ENCODE results near the gene MT1F. TPM values are rescaled to one million over a fixed set of nuclear protein-coding genes. Genes with fewer than 3 reads are reported as not detected.
A peak's percentile ranks its signal among the peaks of the same experiment; 100 is the strongest.
"Not testable (repeated sequence)": the region's sequence is repeated elsewhere in the genome, so short reads cannot be mapped to it uniquely, and the experiment has no call there.

MT1F gene
- total RNA-seq, 1 donor from 2014 or later = 12.7 TPM

DNA sequence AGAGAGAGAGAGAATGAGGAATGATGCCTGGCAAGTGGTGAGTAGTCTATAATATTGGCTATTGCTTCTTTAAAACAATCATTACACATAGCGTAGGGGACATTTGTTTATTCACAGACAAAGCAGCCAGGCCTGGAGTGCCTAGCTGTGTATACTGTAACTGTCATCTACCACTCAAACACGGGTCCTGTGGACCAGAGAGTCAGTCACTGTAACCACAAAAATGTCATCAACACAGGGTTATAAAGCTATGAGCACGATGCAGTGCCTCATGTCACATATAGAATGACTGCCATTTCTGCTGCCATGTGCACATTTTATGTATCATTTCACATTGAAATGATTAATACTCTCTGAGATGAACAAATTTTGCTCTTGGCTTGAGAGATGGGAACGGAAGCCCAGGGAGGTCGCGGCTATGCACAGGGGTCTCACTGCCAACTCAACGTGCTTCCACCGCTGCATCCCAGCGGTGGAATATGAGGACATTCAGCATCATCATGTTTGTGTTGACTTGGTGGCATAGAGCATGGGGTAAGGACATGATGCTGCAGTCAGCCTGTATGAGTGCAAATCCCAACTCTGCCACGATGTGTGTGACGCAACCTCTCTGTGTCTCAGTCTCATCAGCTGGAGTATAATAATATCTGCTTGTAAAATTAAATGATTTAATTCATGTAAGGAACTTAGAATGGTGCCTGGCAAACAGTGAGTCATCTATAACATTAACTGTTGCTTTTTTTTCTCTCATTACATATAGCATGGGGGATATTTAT lies 15.2 kb downstream of the MT1F start:
- DNase-seq (ENCODE audit: extremely low spot score, unreplicated experiment) = no peak

DNA sequence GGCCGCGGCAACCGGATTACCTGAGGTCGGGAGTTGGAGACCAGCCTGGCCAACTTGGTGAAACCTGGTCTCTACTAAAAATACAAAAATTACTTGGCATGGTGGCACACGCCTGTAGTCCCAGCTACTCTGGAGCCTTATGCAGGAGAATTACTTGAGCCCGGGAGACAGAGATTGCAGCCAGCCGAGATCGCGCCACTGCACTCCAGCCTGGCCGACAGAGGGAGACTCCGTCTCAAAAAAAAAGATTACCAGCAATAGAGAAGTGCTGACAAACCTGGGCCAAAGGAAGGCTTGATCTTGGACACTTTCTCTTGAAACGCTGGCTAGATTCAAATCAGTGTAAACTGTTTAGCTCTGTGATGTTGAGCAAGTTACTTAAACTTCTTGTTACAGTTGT lies 16.2 kb downstream of the MT1F start:
- DNase-seq (ENCODE audit: extremely low spot score, unreplicated experiment) = no peak
- H3K4me1 Mint-ChIP-seq (ENCODE audit: unreplicated experiment) = peaks cover 9% of the 10 kb centered on the region
- H3K27me3 Mint-ChIP-seq (ENCODE audit: unreplicated experiment) = peaks cover 19% of the 10 kb centered on the region
- TF ChIP-seq, protein P1, sequence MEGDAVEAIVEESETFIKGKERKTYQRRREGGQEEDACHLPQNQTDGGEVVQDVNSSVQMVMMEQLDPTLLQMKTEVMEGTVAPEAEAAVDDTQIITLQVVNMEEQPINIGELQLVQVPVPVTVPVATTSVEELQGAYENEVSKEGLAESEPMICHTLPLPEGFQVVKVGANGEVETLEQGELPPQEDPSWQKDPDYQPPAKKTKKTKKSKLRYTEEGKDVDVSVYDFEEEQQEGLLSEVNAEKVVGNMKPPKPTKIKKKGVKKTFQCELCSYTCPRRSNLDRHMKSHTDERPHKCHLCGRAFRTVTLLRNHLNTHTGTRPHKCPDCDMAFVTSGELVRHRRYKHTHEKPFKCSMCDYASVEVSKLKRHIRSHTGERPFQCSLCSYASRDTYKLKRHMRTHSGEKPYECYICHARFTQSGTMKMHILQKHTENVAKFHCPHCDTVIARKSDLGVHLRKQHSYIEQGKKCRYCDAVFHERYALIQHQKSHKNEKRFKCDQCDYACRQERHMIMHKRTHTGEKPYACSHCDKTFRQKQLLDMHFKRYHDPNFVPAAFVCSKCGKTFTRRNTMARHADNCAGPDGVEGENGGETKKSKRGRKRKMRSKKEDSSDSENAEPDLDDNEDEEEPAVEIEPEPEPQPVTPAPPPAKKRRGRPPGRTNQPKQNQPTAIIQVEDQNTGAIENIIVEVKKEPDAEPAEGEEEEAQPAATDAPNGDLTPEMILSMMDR (IDR thresholded peaks at IDR 0.05) = peak; percentile 70
- no peaks in the 10 kb centered on the region for H3K9me3 Mint-ChIP-seq (ENCODE audit: unreplicated experiment)
- H3K27ac Mint-ChIP-seq (ENCODE audit: unreplicated experiment) = no peak overlapping the region
- no peaks in the 10 kb centered on the region for H3K36me3 Mint-ChIP-seq (ENCODE audit: unreplicated experiment)
- no peak overlapping the region for H3K4me3 Mint-ChIP-seq (ENCODE audit: unreplicated experiment)

More for the DNA sequence above, 15.2 kb downstream of the MT1F start:
- Mint-ChIP-seq H3K4me1 (ENCODE audit: unreplicated experiment) (peaks cover 9% of the 10 kb centered on the region), H3K36me3 (ENCODE audit: unreplicated experiment) (no peaks in the 10 kb centered on the region), H3K27ac (ENCODE audit: unreplicated experiment) (no peak overlapping the region), H3K4me3 (ENCODE audit: unreplicated experiment) (no peak overlapping the region), H3K9me3 (ENCODE audit: unreplicated experiment) (no peaks in the 10 kb centered on the region), H3K27me3 (ENCODE audit: unreplicated experiment) (peaks cover 27% of the 10 kb centered on the region)
- TF ChIP-seq, protein P1 (IDR thresholded peaks at IDR 0.05) = no peak

DNA sequence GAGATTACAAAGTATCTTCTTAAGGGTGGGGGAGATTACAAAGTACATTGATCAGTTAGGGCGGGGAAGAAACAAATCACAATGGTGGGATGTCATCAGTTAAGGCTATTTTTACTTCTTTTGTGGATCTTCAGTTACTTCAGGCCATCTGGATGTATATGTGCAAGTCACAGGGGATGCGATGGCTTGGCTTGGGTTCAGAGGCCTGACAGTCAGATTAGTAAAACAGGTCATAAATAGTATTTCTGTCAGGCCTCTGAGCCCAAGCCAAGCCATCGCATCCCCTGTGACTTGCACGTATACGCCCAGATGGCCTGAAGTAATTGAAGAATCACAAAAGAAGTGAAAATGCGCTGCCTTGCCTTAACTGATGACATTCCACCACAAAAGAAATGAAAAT lies 16.8 kb downstream of the MT1F start:
- H3K9me3 Mint-ChIP-seq (ENCODE audit: unreplicated experiment); DNase-seq (ENCODE audit: extremely low spot score, unreplicated experiment); H3K27ac Mint-ChIP-seq (ENCODE audit: unreplicated experiment); H3K36me3 Mint-ChIP-seq (ENCODE audit: unreplicated experiment); H3K4me3 Mint-ChIP-seq (ENCODE audit: unreplicated experiment); H3K4me1 Mint-ChIP-seq (ENCODE audit: unreplicated experiment): not testable (repeated sequence)
- peaks cover 16% of the 10 kb centered on the region for H3K27me3 Mint-ChIP-seq (ENCODE audit: unreplicated experiment)

DNA sequence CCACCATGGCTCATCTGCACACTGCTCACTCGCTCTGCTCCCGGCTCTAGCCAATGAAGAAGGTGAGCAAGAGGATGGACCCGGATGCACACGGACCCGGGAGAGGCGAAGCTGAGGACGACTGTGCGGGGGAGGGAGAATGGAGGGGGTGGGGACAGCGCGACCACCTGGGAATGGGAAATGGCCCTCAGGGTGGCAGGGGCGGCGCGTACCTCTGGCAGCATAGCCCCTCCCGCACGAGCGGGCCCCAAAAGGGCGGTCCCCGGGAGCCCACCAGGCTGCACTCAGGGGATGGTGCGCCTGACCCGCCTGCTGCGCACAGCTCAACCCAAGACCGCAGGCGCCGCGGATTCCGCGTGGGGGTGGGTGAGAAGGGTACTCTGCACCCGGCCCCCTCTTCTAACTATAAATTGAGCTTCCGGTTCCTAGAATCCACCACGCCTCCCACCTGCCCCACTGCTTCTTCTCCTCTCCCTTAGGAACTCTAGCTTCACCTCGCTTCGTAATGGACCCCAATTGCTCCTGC lies 18.0 kb downstream of the MT1F start:
- H3K27ac Mint-ChIP-seq (ENCODE audit: unreplicated experiment) = no peak overlapping the region
- peaks cover 9% of the 10 kb centered on the region for H3K4me1 Mint-ChIP-seq (ENCODE audit: unreplicated experiment)
- no peaks in the 10 kb centered on the region for H3K9me3 Mint-ChIP-seq (ENCODE audit: unreplicated experiment)
- no peaks in the 10 kb centered on the region for H3K36me3 Mint-ChIP-seq (ENCODE audit: unreplicated experiment)
- TF ChIP-seq, protein P1 (IDR thresholded peaks at IDR 0.05) = no peak
- peaks cover 16% of the 10 kb centered on the region for H3K27me3 Mint-ChIP-seq (ENCODE audit: unreplicated experiment)
- DNase-seq (ENCODE audit: extremely low spot score, unreplicated experiment) = no peak
- H3K4me3 Mint-ChIP-seq (ENCODE audit: unreplicated experiment) = peak overlapping the region; percentile 35

DNA sequence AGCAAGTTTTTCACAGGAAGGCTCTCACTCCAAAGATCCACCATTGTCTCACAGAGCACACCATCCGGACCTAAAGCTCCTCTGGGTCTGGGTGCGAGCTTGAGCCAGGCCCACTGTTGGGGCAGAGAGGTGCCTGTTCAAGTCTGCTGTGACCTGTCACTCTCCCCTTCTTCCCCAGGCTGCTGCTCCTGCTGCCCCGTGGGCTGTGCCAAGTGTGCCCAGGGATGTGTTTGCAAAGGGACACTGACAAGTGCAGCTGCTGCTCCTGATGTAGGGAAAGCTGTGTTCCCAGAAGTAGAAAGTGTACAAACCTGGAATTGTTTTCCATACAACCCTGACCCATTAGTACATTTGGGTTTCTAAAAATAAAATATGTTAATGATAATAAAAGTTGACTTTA lies 19.7 kb downstream of the MT1F start:
- H3K27ac Mint-ChIP-seq (ENCODE audit: unreplicated experiment) = no peak overlapping the region
- no peak for DNase-seq (ENCODE audit: extremely low spot score, unreplicated experiment)
- H3K9me3 Mint-ChIP-seq (ENCODE audit: unreplicated experiment) = no peaks in the 10 kb centered on the region
- H3K36me3 Mint-ChIP-seq (ENCODE audit: unreplicated experiment) = no peaks in the 10 kb centered on the region
- peaks cover 16% of the 10 kb centered on the region for H3K4me1 Mint-ChIP-seq (ENCODE audit: unreplicated experiment)
- H3K4me3 Mint-ChIP-seq (ENCODE audit: unreplicated experiment) = no peak overlapping the region
- peaks cover 10% of the 10 kb centered on the region for H3K27me3 Mint-ChIP-seq (ENCODE audit: unreplicated experiment)
- TF ChIP-seq, protein P1 (IDR thresholded peaks at IDR 0.05) = no peak
